ENCODE measurements around the gene KCNMB2.
"Not testable (repeated sequence)": the region's sequence is repeated elsewhere in the genome, so short reads cannot be mapped to it uniquely, and the experiment has no call there.

KCNMB2 gene

DNA sequence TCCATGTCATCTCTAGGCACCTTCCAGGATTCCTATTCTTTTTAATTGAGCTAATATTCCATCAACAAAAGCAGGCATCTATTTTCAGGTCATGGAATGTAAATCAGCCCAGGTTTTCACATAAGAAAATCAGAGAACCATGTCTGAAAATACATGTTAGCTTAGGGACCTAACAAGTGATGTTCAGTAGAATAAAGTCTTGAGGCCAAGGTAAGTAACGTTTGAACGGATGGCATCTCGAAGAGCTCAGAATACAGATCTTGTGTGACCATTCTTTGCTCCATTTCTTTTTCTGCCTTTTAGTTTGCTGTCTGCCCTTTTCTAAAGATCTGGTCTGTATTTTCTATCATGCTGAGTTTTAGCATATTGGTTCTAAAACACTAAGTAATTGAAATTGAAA lies 16.5 kb upstream of the KCNMB2 start:
- DNase-seq (ENCODE audit: low spot score): no peak

DNA sequence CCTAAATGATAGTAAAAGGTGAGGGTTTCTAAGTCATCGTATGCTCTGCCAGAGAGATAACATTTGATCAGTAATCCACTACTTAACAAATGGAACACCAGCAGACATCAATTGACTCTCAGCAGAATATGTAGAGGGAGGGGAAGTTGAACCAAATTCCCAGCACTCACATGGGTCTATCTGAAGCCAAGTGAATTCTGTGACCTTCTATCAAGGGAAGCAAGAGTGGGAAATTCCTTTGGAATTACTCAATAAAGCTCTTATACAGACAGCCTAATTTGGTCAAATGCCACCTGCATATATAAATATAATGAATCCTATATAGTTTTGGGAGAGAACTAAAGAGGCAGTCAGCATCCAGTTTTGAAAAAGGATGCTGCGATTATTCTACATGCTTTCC lies 15.8 kb upstream of the KCNMB2 start:
- no peak for DNase-seq (ENCODE audit: low spot score)

DNA sequence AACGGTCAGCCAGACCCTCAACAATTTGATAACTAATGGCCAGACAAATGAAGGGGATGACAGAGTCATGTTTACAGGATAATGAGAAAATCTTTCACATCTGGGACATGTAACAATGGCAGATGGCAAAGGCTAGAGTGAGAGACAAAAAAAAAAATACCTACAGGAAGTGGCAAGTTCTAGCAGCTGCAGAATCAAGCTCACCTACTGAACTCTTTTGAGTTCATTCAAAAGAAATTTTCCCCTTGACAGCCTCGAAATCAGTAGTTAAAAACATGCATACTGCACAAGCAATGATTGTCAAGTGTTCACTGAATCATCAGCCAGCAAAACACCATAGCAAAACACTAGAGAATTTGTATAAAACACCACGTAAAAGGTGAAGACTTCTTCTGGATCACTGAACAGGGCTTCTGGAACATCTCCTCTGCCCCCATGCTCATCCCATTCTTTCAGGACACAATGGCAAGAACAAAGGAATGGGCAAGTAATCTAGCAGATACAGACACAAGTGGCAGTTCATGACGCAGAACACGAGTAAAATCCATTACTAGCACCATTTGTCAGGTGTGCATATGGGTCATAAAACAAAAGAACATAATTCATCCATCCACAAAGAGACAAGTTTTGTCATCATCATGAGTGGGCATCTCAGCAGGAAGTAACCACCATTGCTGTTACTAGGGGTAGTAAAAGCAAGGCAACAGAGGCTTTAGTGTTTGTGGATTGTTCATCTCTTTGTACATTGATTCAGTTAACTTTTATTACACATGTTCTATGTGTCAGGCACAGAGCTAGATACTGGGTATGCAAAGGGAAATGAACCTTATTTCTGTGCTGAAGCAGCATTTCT lies 13.8 kb upstream of the KCNMB2 start:
- no peak for DNase-seq (ENCODE audit: low spot score)

DNA sequence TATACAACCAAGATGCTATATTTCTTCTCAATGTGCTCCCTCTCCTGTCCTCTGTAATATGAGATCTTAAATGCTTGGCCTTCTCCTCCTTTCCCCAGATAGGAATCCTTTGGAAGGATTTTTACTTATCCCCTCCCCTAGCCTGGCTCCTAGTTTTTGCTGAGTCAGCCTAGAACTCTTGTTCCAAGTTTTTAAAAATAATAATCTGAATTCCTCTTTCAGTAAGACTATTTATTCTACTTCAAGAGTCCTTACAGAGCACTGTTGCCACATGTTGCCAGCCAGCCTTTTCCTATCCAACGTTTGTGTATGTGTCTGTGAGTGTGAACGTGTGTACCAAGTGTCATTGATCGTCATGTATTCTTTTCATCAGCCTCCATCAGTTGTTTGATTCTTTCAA lies 11.0 kb upstream of the KCNMB2 start:
- DNase-seq (ENCODE audit: low spot score): no peak

GRCh38 chr3:178526291-178526690 lies 9.9 kb upstream of the KCNMB2 start:
- no peak for DNase-seq (ENCODE audit: low spot score)

DNA sequence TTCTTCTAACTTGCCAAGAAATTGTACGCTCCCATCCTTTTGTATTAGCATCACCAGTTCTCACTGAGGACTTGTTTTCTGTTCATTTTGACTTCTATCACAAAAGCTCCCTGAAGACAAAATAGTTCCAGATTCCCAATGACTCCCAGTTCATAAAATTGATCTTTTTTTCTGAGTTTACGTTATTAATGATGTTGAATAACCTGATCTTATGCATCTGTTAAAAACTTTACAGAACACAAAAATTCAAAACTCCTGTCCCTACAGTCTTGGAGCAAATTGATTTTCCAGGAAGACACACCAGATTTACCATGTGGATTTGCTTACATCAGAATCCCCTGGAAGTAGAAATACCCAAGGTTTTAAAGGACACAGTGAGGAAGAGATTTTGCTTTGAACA lies 8.3 kb upstream of the KCNMB2 start:
- DNase-seq (ENCODE audit: low spot score): no peak

- DNase-seq (ENCODE audit: low spot score): no peak
These were observed 6.5 kb upstream of the KCNMB2 start for GRCh38 chr3:178529606-178530225.

- DNase-seq (ENCODE audit: low spot score): no peak
These were observed 3.8 kb upstream of the KCNMB2 start for GRCh38 chr3:178532476-178532875.

- no peak for DNase-seq (ENCODE audit: low spot score)
These were observed 978 bp downstream of the KCNMB2 start for GRCh38 chr3:178537122-178537705.

DNA sequence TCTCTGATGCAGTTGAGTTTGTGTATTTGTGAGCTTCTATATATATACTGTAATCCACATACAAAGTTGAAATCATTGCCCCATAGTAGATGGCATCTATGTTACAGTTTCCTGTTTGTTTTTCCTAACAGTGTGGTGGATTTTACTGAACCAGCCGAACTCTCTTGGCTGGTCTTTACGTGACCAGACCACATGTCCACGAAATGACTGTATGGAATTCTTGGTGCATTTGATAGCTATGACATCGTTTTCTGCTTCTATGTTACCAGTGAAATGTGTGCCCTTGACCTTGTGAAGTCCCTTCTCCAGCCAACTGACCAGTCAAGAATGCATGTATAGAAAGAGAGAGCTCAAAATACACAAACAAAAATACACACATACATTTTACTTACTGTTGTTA lies 1.8 kb downstream of the KCNMB2 start:
- no peak for DNase-seq (ENCODE audit: low spot score)

DNA sequence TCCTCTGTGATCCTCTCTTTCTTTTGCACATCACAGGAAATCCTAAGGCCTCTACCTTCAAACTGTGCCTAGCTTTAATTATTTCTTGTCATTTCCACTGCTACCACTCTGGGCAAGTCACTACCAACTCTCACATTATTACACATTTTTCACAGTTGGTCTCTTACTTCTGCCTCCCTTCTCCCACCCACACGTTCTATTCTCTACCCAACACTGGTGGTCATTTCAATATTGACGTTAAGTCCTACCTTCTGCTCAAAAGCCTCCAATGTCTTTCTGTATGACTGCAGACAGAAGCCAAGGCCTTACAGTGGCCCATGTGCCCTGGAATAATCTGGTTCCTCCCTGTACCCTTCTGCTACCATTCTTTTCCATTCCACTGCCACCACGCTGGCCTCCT lies 3.9 kb downstream of the KCNMB2 start:
- no peak for DNase-seq (ENCODE audit: low spot score)

DNA sequence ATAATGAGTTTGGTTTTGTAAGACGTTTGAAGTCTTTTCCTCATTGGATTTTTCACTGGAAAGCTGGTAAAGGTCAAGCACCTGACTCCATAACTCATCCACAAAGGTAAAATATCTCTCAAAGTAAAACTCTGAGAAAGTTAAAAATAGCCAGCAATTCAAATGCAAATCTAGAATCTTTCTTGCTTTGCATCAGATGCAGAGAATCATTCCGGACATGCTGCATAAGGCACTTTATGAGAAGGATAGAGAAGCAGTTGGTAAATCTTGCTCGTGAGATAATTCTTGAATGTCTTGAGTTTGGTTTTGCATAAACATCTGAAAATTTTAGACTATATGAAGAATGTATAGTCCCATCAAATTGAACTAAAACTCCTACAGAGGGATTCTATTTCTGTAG lies 9.1 kb downstream of the KCNMB2 start:
- DNase-seq (ENCODE audit: low spot score): no peak

- DNase-seq (ENCODE audit: low spot score): no peak
These were observed 9.8 kb downstream of the KCNMB2 start for GRCh38 chr3:178546079-178546478.

DNA sequence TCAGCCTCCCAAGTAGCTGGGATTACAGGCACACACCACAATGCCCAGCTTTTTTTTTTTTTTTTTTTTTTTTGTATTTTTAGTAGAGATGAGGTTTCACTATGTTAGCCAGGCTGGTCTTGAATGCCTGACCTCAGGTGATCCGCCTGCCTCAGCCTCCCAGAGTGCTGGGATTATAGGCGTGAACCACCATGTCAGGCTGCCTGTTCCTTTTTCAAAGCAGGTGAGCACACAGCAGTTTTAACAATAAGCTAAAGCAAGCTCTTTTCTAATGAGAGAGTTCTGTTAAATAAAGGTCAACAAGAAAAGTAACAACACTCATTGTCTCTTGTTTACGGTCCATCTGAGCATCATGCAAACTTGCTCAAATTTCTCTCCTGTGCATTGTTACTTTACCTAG lies 13.2 kb downstream of the KCNMB2 start:
- DNase-seq (ENCODE audit: low spot score): not testable (repeated sequence)

- no peak for DNase-seq (ENCODE audit: low spot score)
These were observed 15.7 kb downstream of the KCNMB2 start for GRCh38 chr3:178551916-178552321.

GRCh38 chr3:178558637-178559036 lies 22.4 kb downstream of the KCNMB2 start:
- no peak for DNase-seq (ENCODE audit: low spot score)

DNA sequence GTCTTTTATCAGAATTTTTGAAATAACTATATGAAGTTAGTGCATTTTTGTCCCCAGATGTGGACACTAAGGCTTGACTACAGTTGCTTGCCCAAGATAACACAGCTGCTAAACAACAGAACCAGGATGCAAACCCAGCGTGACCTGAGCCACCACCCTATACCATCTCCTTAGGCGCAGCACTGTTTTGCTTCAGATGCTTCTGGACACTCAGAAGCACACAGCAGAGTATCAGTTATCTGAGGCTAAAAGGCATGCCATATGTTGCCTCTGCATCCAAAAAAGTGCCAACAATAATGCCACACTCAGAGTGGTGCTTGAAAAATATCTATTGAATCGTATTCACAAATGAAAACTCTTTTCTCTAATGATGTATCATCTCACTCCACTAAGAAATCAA lies 24.5 kb downstream of the KCNMB2 start:
- no peak for DNase-seq (ENCODE audit: low spot score)

DNA sequence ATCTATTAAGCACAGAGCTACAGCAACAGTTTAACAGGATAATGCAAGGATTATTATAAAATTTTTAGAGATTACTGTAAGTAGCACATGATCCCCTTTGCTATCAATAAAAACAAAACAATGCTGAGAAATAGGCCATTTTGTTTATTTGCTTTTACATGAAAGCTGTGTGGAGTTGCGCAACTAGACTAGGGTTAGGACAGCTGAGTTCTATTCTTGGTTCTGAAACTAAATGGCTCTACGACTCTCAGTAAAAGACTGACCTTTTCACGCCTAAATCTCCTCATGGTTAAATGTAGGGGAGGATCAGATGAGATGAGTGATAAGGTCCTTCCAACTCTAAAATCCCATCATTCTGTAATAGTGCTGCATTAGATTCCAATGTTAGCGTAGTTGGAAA lies 25.0 kb downstream of the KCNMB2 start:
- no peak for DNase-seq (ENCODE audit: low spot score)

GRCh38 chr3:178562143-178562946 lies 26.1 kb downstream of the KCNMB2 start:
- DNase-seq (ENCODE audit: low spot score): no peak

DNA sequence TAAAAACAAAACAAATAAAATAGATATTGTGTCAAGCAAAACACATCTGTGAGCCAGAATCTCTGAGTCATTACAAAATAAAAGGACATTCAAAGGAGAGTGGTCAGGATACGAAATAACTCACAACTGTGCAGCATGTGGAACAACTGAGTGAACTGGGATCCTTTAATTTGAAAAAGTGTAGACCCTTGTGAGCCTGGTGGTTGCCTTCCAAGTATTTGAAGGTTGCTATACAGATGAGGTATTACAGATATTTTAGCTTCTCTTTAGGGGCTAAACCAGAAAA lies 26.7 kb downstream of the KCNMB2 start:
- no peak for DNase-seq (ENCODE audit: low spot score)

DNA sequence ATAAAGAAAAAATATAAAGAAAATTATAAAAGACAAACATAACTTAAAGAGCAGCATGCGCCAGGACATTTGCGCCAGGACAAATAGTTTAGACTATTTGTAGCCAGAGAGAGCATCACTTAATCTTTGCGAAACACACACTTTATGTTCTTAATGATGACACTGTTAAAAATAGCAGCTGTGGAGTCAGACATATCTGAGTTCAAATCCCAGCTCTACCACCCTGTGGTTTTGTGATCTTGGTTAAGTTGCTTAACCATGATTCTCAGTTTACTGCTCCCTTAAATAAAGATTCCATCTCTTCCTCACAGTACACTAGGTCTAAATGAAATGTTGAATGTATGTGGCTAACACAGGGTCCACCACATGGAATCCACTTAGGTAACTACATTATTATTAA lies 31.4 kb downstream of the KCNMB2 start:
- DNase-seq (ENCODE audit: low spot score): no peak

GRCh38 chr3:178568155-178568731 lies 32.0 kb downstream of the KCNMB2 start:
- no peak for DNase-seq (ENCODE audit: low spot score)

Measured in left forelimb (tissue), 1 donor.